HepG2 (cell line): Measurements from ENCODE around the gene ADGRE3. TPM values are rescaled to one million over a fixed set of nuclear protein-coding genes. Genes with fewer than 3 reads are reported as not detected.

Source experiments
- ATAC-seq: fragments of 200-7000 bp; cut with Tn5 transposase; 3 replicates; pipeline ENCODE4 v1.9.1; 2020; ENCODE audit warnings: mild to moderate bottlenecking, moderate library complexity
- BruUV-seq: library from RNA; stranded (reverse); fragments of 400-500 nt; replicated peaks from 2 replicates; lab custom pipeline; 2021; lab: Mats Ljungman, UMichigan
- CTCF ChIA-PET: fragments of 300-600 bp; formaldehyde crosslinking; extraction: SDS; loops from one replicate; lab custom pipeline; 2021; ENCODE audit warnings: low total read pairs, inconsistent platforms, low intra/inter-chr PET ratio; lab: Yijun Ruan, JAX
- POLR2A ChIA-PET: fragments of 350-600 bp; sonication (Branson Sonifier 250); formaldehyde crosslinking; loops from one replicate; lab custom pipeline; 2020; ENCODE audit warnings: antibody characterized with exemption, inconsistent platforms; lab: Yijun Ruan, JAX
- DNase-seq: peaks from one replicate; pipeline ENCODE4 v3.0.0-alpha.2; 2015; ENCODE audit warnings: low spot score
- FAIRE-seq: peaks from 3 replicates; lab custom pipeline; 2011; peaks lifted over from hg19 to GRCh38; lab: Jason Lieb, UNC
- H2AFZ ChIP-seq: one replicate; pipeline ENCODE4 v1.6.1; 2011; ENCODE audit warnings: low read length, inconsistent platforms
- H3K27ac ChIP-seq: fragments of 300-600 bp; 3 replicates; pipeline ENCODE4 v1.8.0; 2011; ENCODE audit warnings: mixed run types, mild to moderate bottlenecking, mixed read lengths, low read length, inconsistent platforms; ENCODE audit not compliant: insufficient read depth; ENCODE audit errors: extremely low read length
- H3K27me3 ChIP-seq, 2 experiments: fragments of 200-600 bp in 1 of 2; 2 replicates in 1 of 2; 3 replicates in 1 of 2; pipeline versions ENCODE4 v1.6.0 to v1.8.0; 2011; ENCODE audit warnings: low read length in 2 of 2, mild to moderate bottlenecking in 2 of 2, moderate library complexity in 2 of 2, inconsistent platforms in 1 of 2; ENCODE audit not compliant: insufficient read depth in 2 of 2, control insufficient read depth in 1 of 2
- H3K36me3 ChIP-seq, 2 experiments: fragments of 200-600 bp in 1 of 2; replicated peaks in 1 of 2; 2 replicates in 1 of 2; 3 replicates in 1 of 2; pipeline versions ENCODE4 v1.5.1 to v1.8.0; 2011; ENCODE audit warnings: low read length in 2 of 2, inconsistent platforms in 1 of 2; ENCODE audit not compliant: insufficient read depth in 2 of 2, control insufficient read depth in 1 of 2
- H3K4me1 ChIP-seq: 2 replicates; pipeline ENCODE4 v1.5.1; 2012; ENCODE audit warnings: low read length, inconsistent platforms; ENCODE audit not compliant: insufficient read depth
- H3K4me2 ChIP-seq: 2 replicates; pipeline ENCODE4 v1.6.0; 2011; ENCODE audit warnings: low read depth, low read length, inconsistent platforms
- H3K4me3 ChIP-seq, 3 experiments: fragments of 200-600 bp in 1 of 3; sonication (generic), shearing (Covaris generic) in 1 of 3; replicated peaks in 1 of 3; 2 replicates each; pipeline ENCODE4 v1.5.1; 2011 to 2016; ENCODE audit warnings: low read length in 3 of 3, inconsistent platforms in 2 of 3, low read depth in 2 of 3, mild to moderate bottlenecking in 2 of 3, control low read depth in 1 of 3, mixed read lengths in 1 of 3; ENCODE audit not compliant: insufficient read depth in 1 of 3
- H3K79me2 ChIP-seq: one replicate; pipeline ENCODE4 v1.6.1; 2011; ENCODE audit warnings: low read length, inconsistent platforms; ENCODE audit not compliant: insufficient read depth
- H3K9ac ChIP-seq: 2 replicates; pipeline ENCODE4 v1.6.0; 2011; ENCODE audit warnings: mild to moderate bottlenecking, low read depth, low read length, inconsistent platforms; ENCODE audit not compliant: insufficient read depth
- H3K9me3 ChIP-seq: 2 replicates; pipeline ENCODE4 v1.5.1; 2012; ENCODE audit warnings: mild to moderate bottlenecking, low read length
- H4K20me1 ChIP-seq: 2 replicates; pipeline ENCODE4 v1.6.0; 2011; ENCODE audit warnings: inconsistent platforms, mild to moderate bottlenecking, low read length, moderate library complexity; ENCODE audit not compliant: insufficient read depth
- RAD21 ChIP-seq: fragments of 450-650 bp; formaldehyde crosslinking; IDR thresholded peaks from 2 replicates; pipeline ENCODE4 v1.5.0; 2020; ENCODE audit warnings: mild to moderate bottlenecking
- SMC3 ChIP-seq: IDR thresholded peaks from 2 replicates; pipeline ENCODE4 v1.6.1; 2011; ENCODE audit warnings: low read length, improper control_type of control experiment
- STAG1 ChIP-seq: sonication (generic); formaldehyde crosslinking; IDR thresholded peaks from 2 replicates; pipeline ENCODE4 v1.4.0; 2020; ENCODE audit warnings: missing genetic modification reagents
- ZFP62 ChIP-seq: sonication (generic); formaldehyde crosslinking; IDR thresholded peaks from 2 replicates; pipeline ENCODE4 v1.4.0; 2020; ENCODE audit warnings: missing genetic modification reagents
- ZNF460 ChIP-seq: sonication (generic); formaldehyde crosslinking; IDR thresholded peaks from 2 replicates; pipeline ENCODE4 v1.5.1; 2020; ENCODE audit warnings: missing genetic modification reagents, mild to moderate bottlenecking, borderline replicate concordance
- WGBS: methylation state at CpG from one replicate; pipeline ENCODE4 v1.1.6; 2017; ENCODE audit warnings: low lambda C conversion rate; 5-methylcytosine and 5-hydroxymethylcytosine counted together
- in situ Hi-C: cut with HindIII; loops from 2 replicates; pipeline ENCODE4 v1.10.0; 2017; ENCODE audit warnings: low pct_unique_long_range_greater_than_20kb; ENCODE audit not compliant: extremely low pct_ligation_motif_present
- intact Hi-C: fragments of 100-400 bp; cut with micrococcal nuclease; formaldehyde crosslinking; loops from one replicate; pipeline ENCODE4 v1.10.0; 2022; ENCODE audit not compliant: unreplicated experiment
- polyA plus RNA-seq, 8 experiments: library from polyadenylated mRNA; depleted of rRNA in 3 of 8; stranded (reverse) in 7 of 8; unstranded in 1 of 8; fragments of >200 nt; fragmentation: Illumina TruSeq in 4 of 8; extraction: Trizol in 4 of 8; gene quantifications; 2 replicates each; pipeline versions ENCODE4 v1.2.1 to v1.2.3, GENCODE V29; 2011 to 2016; ENCODE audit warnings: low read depth in 4 of 8, missing spikeins in 1 of 8, mixed read lengths in 1 of 8; ENCODE audit not compliant: insufficient read depth in 1 of 8
- total RNA-seq, 5 experiments: library from RNA; depleted of rRNA; stranded (reverse); fragments of >200 nt; fragmentation: Illumina TruSeq; extraction: Trizol; gene quantifications; 2 replicates each; pipeline ENCODE4 v1.2.3, GENCODE V29; 2016; ENCODE audit warnings: low read depth in 1 of 5
- TF ChIP-seq, protein P1 (sequence below): sonication (generic); formaldehyde crosslinking; IDR thresholded peaks from 2 replicates; pipeline ENCODE4 v1.4.0; 2020; ENCODE audit warnings: missing genetic modification reagents
- TF ChIP-seq, protein P2 (sequence below): sonication (generic); formaldehyde crosslinking; IDR thresholded peaks from 2 replicates; pipeline ENCODE4 v1.4.0; 2020; ENCODE audit warnings: missing genetic modification reagents, borderline replicate concordance
- TF ChIP-seq, protein P3 (sequence below): sonication (generic); formaldehyde crosslinking; IDR thresholded peaks from 2 replicates; pipeline ENCODE4 v1.5.0; 2020; ENCODE audit warnings: mild to moderate bottlenecking, missing genetic modification reagents, moderate library complexity
- TF ChIP-seq, protein P4 (sequence below): sonication (generic); formaldehyde crosslinking; IDR thresholded peaks from 2 replicates; pipeline ENCODE4 v1.5.0; 2020; ENCODE audit warnings: mild to moderate bottlenecking, missing genetic modification reagents

Gene ADGRE3
- total and polyA plus RNA-seq, 2 of the 13 experiments (the other 11 are each of a cell fraction or from before 2014, with no cell fraction given): not detected

DNA sequence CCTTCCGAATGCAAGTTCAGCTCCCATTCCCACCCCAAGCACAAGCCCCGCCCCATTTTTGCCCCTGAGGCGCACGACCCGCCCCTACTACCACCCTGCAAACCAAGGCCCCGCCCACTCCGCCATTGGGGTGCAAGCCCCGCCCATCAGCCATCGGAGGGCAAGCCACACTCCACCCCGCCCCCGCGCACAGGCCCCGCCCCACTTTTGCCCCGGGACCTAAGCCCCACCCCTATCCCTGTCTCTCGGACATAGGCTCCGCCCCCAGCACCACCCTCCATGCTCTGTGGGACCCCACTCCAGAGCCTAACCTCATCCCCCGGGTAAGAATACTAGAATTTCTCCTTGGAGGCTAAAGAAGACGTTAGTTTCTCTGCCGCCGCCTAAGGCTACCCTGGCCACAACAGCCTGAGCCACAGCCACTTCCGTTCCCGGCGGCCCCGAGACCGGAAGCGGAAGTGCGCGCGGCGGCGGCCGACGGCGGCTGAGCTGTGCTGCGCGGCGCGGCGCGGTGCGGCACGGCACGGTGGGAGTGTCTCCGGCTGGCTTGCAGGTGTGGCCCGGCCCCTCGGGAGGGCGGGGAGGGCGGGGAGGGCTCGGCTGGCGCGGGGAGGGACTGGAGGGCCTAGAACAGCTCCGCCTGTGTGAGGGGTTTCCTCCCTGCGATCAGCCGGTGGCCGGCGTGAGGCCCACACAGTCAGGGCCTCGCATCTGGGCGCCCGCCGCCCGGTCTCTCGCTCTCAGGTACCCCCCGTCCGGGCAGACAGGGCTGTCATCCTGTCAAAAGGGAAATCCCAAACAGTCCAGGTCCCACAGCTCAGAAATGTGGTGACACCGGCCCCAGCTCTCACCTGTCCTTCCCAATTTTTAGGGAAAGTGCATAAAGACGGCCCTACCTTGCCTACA, 15.2 kb upstream of the ADGRE3 start, which contains the start of gene ZNF333 (continued):
- TF ChIP-seq, protein P1, sequence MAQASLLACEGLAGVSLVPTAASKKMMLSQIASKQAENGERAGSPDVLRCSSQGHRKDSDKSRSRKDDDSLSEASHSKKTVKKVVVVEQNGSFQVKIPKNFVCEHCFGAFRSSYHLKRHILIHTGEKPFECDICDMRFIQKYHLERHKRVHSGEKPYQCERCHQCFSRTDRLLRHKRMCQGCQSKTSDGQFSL (CRISPR knock-in tag): no peak; the same call in 1 of the 2 replicates

DNA sequence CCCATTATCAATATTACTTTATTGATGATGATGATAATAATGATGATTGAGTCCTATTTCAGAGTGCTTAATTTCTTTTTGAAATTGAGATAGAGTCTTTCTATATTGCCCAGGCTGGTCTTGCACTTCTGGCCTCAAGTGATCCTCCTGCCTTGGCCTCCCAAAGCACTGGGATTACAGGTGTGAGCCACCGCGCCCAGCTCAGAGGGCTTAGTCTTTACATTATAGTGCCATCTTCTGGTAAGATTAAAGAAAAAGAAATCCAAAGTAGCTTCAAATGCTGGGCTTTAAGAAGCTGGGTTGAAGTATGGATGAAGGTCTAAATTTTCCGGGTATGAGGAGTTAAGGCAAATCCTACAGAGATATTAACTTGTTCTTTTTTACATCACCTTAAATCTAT, 11.8 kb upstream of the ADGRE3 start:
- ChIA-PET CTCF (interaction anchor here (1.4 to 3.0 kb wide), 2 partner anchors 112 to 115 kb away, joined by 3 to 32 read pairs; partner anchors contain the start of gene NDUFB7), POLR2A (interaction anchor here (1.1 to 2.0 kb wide), 2 partner anchors 112 to 115 kb away, joined by 6 to 11 read pairs; partner anchors contain the start of gene NDUFB7)
- peak; percentile 8 for DNase-seq
- 3% methylated on average over 3 of the region's 3 CpGs for WGBS
- H3K27me3 ChIP-seq: no peaks in the 10 kb centered on the region; a peak in 1 of 5 replicates
- no peak for ATAC-seq
- intact Hi-C loops (loop anchor here (1.0 kb wide), 1 partner anchor 112 kb away; no protein-coding TSS in a partner anchor), in situ Hi-C loops (loop anchor here (5.0 kb wide), 1 partner anchor 114 kb away; the partner anchor contains the start of gene NDUFB7)
- H3K4me2 ChIP-seq: no peak overlapping the region
- BruUV-seq: no TSS peak
- no peak overlapping the region for H3K27ac ChIP-seq
- no peaks in the 10 kb centered on the region for H3K9me3 ChIP-seq
- H3K4me3 ChIP-seq: no peak overlapping the region
- peaks cover 9% of the 10 kb centered on the region for H3K4me1 ChIP-seq
- H3K9ac ChIP-seq: no peak overlapping the region
- no peak overlapping the region for H2AFZ ChIP-seq
- TF ChIP-seq RAD21 (CRISPR knock-in tag) (0 out of 2 replicates have a peak, but pooled peaks have one; percentile 26), ZNF460 (CRISPR knock-in tag) (peak; percentile 89), ZFP62 (CRISPR knock-in tag) (no peak), STAG1 (peak; percentile 68), SMC3 (peak; percentile 44; the same call in 1 of the 2 replicates)
- TF ChIP-seq, protein P2, sequence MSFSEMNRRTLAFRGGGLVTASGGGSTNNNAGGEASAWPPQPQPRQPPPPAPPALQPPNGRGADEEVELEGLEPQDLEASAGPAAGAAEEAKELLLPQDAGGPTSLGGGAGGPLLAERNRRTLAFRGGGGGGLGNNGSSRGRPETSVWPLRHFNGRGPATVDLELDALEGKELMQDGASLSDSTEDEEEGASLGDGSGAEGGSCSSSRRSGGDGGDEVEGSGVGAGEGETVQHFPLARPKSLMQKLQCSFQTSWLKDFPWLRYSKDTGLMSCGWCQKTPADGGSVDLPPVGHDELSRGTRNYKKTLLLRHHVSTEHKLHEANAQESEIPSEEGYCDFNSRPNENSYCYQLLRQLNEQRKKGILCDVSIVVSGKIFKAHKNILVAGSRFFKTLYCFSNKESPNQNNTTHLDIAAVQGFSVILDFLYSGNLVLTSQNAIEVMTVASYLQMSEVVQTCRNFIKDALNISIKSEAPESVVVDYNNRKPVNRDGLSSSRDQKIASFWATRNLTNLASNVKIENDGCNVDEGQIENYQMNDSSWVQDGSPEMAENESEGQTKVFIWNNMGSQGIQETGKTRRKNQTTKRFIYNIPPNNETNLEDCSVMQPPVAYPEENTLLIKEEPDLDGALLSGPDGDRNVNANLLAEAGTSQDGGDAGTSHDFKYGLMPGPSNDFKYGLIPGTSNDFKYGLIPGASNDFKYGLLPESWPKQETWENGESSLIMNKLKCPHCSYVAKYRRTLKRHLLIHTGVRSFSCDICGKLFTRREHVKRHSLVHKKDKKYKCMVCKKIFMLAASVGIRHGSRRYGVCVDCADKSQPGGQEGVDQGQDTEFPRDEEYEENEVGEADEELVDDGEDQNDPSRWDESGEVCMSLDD (CRISPR knock-in tag): no peak
- TF ChIP-seq, protein P3, sequence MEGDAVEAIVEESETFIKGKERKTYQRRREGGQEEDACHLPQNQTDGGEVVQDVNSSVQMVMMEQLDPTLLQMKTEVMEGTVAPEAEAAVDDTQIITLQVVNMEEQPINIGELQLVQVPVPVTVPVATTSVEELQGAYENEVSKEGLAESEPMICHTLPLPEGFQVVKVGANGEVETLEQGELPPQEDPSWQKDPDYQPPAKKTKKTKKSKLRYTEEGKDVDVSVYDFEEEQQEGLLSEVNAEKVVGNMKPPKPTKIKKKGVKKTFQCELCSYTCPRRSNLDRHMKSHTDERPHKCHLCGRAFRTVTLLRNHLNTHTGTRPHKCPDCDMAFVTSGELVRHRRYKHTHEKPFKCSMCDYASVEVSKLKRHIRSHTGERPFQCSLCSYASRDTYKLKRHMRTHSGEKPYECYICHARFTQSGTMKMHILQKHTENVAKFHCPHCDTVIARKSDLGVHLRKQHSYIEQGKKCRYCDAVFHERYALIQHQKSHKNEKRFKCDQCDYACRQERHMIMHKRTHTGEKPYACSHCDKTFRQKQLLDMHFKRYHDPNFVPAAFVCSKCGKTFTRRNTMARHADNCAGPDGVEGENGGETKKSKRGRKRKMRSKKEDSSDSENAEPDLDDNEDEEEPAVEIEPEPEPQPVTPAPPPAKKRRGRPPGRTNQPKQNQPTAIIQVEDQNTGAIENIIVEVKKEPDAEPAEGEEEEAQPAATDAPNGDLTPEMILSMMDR: peak; percentile 66
- TF ChIP-seq, protein P4, sequence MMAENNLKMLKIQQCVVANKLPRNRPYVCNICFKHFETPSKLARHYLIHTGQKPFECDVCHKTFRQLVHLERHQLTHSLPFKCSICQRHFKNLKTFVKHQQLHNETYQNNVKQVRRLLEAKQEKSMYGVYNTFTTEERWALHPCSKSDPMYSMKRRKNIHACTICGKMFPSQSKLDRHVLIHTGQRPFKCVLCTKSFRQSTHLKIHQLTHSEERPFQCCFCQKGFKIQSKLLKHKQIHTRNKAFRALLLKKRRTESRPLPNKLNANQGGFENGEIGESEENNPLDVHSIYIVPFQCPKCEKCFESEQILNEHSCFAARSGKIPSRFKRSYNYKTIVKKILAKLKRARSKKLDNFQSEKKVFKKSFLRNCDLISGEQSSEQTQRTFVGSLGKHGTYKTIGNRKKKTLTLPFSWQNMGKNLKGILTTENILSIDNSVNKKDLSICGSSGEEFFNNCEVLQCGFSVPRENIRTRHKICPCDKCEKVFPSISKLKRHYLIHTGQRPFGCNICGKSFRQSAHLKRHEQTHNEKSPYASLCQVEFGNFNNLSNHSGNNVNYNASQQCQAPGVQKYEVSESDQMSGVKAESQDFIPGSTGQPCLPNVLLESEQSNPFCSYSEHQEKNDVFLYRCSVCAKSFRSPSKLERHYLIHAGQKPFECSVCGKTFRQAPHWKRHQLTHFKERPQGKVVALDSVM (CRISPR knock-in tag): peak; percentile 87
- no peaks in the 10 kb centered on the region for H4K20me1 ChIP-seq
- H3K79me2 ChIP-seq: no peaks in the 10 kb centered on the region
- FAIRE-seq: no peak
- H3K36me3 ChIP-seq: no peaks in the 10 kb centered on the region
